Neural cell (in vitro differentiated cells): ENCODE measurements around the gene SBNO2. TPM values are rescaled to one million over a fixed set of nuclear protein-coding genes. Genes with fewer than 3 reads are reported as not detected.

ENCODE experiments used
- H2AFZ ChIP-seq: fragments of 200-600, 300-800 bp; sonication (generic), shearing (Covaris generic); 2 replicates; pipeline ENCODE4 v1.6.0; 2014; ENCODE audit warnings: low read depth, mild to moderate bottlenecking, antibody characterized with exemption, low read length, moderate library complexity
- H3F3A ChIP-seq: fragments of 200-600 bp; shearing (Covaris generic); 2 replicates; pipeline ENCODE4 v1.6.1; 2016; ENCODE audit warnings: mild to moderate bottlenecking, moderate library complexity, mixed read lengths, antibody characterized with exemption, low read length; ENCODE audit not compliant: insufficient read depth, poor library complexity, severe bottlenecking
- H3K27ac ChIP-seq: fragments of 200-600, 300-800 bp; sonication (generic), shearing (Covaris generic); 2 replicates; pipeline ENCODE4 v1.5.1; 2014; ENCODE audit warnings: mild to moderate bottlenecking, low read length, moderate library complexity
- H3K27me3 ChIP-seq: fragments of 300-800, 200-600 bp; sonication (generic), shearing (Covaris generic); 2 replicates; pipeline ENCODE4 v1.6.0; 2014; ENCODE audit warnings: mild to moderate bottlenecking, low read depth, low read length, moderate library complexity; ENCODE audit not compliant: insufficient read depth
- H3K36me3 ChIP-seq: fragments of 300-800, 200-600 bp; sonication (generic), shearing (Covaris generic); 2 replicates; pipeline ENCODE4 v1.5.1; 2014; ENCODE audit warnings: mild to moderate bottlenecking, antibody characterized with exemption, low read length, moderate library complexity; ENCODE audit not compliant: insufficient read depth
- H3K4me2 ChIP-seq: fragments of 300-800, 200-600 bp; sonication (generic), shearing (Covaris generic); 2 replicates; pipeline ENCODE4 v1.6.0; 2014; ENCODE audit warnings: mild to moderate bottlenecking, low read length
- H3K4me3 ChIP-seq: fragments of 300-800, 200-600 bp; sonication (generic), shearing (Covaris generic); 2 replicates; pipeline ENCODE4 v1.5.1; 2014; ENCODE audit warnings: mild to moderate bottlenecking, low read length, moderate library complexity
- H3K79me2 ChIP-seq: fragments of 200-600 bp; shearing (Covaris generic); replicated peaks from 2 replicates; pipeline ENCODE4 v1.6.0; 2014; ENCODE audit warnings: mild to moderate bottlenecking, low read length, moderate library complexity; ENCODE audit not compliant: insufficient read depth
- H3K9ac ChIP-seq: fragments of 300-800, 200-600 bp; sonication (generic), shearing (Covaris generic); 2 replicates; pipeline ENCODE4 v1.6.1; 2016; ENCODE audit warnings: mild to moderate bottlenecking, low read length, mixed read lengths
- H3K9me2 ChIP-seq: fragments of 200-600 bp; shearing (Covaris generic); 2 replicates; pipeline ENCODE4 v1.6.1; 2016; ENCODE audit warnings: mild to moderate bottlenecking, low read length, mixed read lengths; ENCODE audit not compliant: insufficient read depth
- H3K9me3 ChIP-seq: fragments of 200-600, 300-800 bp; sonication (generic), shearing (Covaris generic); 2 replicates; pipeline ENCODE4 v1.6.1; 2016; ENCODE audit warnings: mild to moderate bottlenecking, mixed run types, low read length, moderate library complexity, mixed read lengths
- H4K20me1 ChIP-seq: fragments of 200-600 bp; shearing (Covaris generic); 2 replicates; pipeline ENCODE4 v1.6.1; 2016; ENCODE audit warnings: mild to moderate bottlenecking, mixed run types; ENCODE audit not compliant: insufficient read depth
- CTCF ChIP-seq: fragments of 450-650 bp; IDR thresholded peaks from 2 replicates; pipeline ENCODE4 v1.5.1; 2014; ENCODE audit warnings: antibody characterized with exemption, mild to moderate bottlenecking, moderate library complexity; ENCODE audit not compliant: poor library complexity, severe bottlenecking
- EP300 ChIP-seq: fragments of 450-650 bp; conservative IDR thresholded peaks from 2 replicates; pipeline ENCODE4 v1.6.1; 2014; ENCODE audit warnings: antibody characterized with exemption, mild to moderate bottlenecking, moderate library complexity; ENCODE audit not compliant: poor library complexity, severe bottlenecking
- EZH2 ChIP-seq: fragments of 200-600, 300-800 bp; shearing (Covaris generic), sonication (generic); IDR thresholded peaks from 2 replicates; pipeline ENCODE4 v1.6.1; 2014; ENCODE audit warnings: antibody characterized with exemption, low read length, borderline replicate concordance, mild to moderate bottlenecking; ENCODE audit not compliant: insufficient read depth, poor library complexity, severe bottlenecking
- MXI1 ChIP-seq: fragments of 450-650 bp; conservative IDR thresholded peaks from 2 replicates; pipeline ENCODE4 v1.6.1; 2014; ENCODE audit warnings: antibody characterized with exemption, mild to moderate bottlenecking; ENCODE audit not compliant: poor library complexity, severe bottlenecking
- POLR2AphosphoS5 ChIP-seq: IDR thresholded peaks from 2 replicates; pipeline ENCODE4 v1.6.1; 2012
- RAD21 ChIP-seq: fragments of 450-650 bp; conservative IDR thresholded peaks from 2 replicates; pipeline ENCODE4 v1.6.1; 2014; ENCODE audit warnings: antibody characterized with exemption, mild to moderate bottlenecking, moderate library complexity
- REST ChIP-seq: IDR thresholded peaks from 2 replicates; pipeline ENCODE4 v1.6.1; 2012; ENCODE audit warnings: borderline replicate concordance
- SMC3 ChIP-seq: fragments of 450-650 bp; conservative IDR thresholded peaks from 2 replicates; pipeline ENCODE4 v1.6.1; 2014; ENCODE audit warnings: antibody characterized with exemption, mild to moderate bottlenecking, moderate library complexity; ENCODE audit not compliant: poor library complexity
- TAF1 ChIP-seq: IDR thresholded peaks from 2 replicates; pipeline ENCODE4 v1.6.1; 2012; ENCODE audit warnings: low read depth
- polyA plus RNA-seq: library from polyadenylated mRNA; depleted of rRNA; stranded (reverse); fragments of >200 nt; gene quantifications from 2 replicates; pipeline ENCODE4 v1.2.3, GENCODE V29; 2014

Gene SBNO2
- polyA plus RNA-seq, 1 donor from 2014 or later: 4.8 TPM

- H3K4me2 ChIP-seq: no peak overlapping the region
- H4K20me1 ChIP-seq: no peaks in the 10 kb centered on the region
- no peak overlapping the region for H3K27ac ChIP-seq
- no peak overlapping the region for H2AFZ ChIP-seq
- no peak overlapping the region for H3K4me3 ChIP-seq
- peaks cover 54% of the 10 kb centered on the region for H3K27me3 ChIP-seq
- no peaks in the 10 kb centered on the region for H3F3A ChIP-seq
- no peak overlapping the region for H3K9ac ChIP-seq
- H3K9me3 ChIP-seq: no peaks in the 10 kb centered on the region
- TF ChIP-seq EZH2: no peak
- no peak for TF ChIP-seq MXI1
- no peak for TF ChIP-seq REST
- no peak for TF ChIP-seq EP300
- H3K79me2 ChIP-seq: no peaks in the 10 kb centered on the region
- H3K36me3 ChIP-seq: no peaks in the 10 kb centered on the region
- H3K9me2 ChIP-seq: no peaks in the 10 kb centered on the region
Observed at GRCh38 chr19:1069009-1069779, 104.9 kb downstream of the SBNO2 start.

GRCh38 chr19:1068009-1069001 is 105.8 kb downstream of the SBNO2 start:
- H3K9me3 ChIP-seq: no peaks in the 10 kb centered on the region
- H3K4me3 ChIP-seq: no peak overlapping the region
- no peaks in the 10 kb centered on the region for H3F3A ChIP-seq
- H3K27ac ChIP-seq: no peak overlapping the region
- H3K27me3 ChIP-seq: peaks cover 54% of the 10 kb centered on the region
- no peaks in the 10 kb centered on the region for H3K36me3 ChIP-seq
- H3K79me2 ChIP-seq: no peaks in the 10 kb centered on the region
- H3K9ac ChIP-seq: no peak overlapping the region
- no peak for TF ChIP-seq EZH2
- TF ChIP-seq EP300: no peak
- no peak for TF ChIP-seq CTCF
- TF ChIP-seq POLR2AphosphoS5: no peak
- TF ChIP-seq TAF1: no peak
- TF ChIP-seq REST: no peak
- TF ChIP-seq RAD21: no peak
- TF ChIP-seq SMC3: no peak
- TF ChIP-seq MXI1: no peak
- no peaks in the 10 kb centered on the region for H3K9me2 ChIP-seq
- no peak overlapping the region for H3K4me2 ChIP-seq
- H2AFZ ChIP-seq: no peak overlapping the region
- no peaks in the 10 kb centered on the region for H4K20me1 ChIP-seq
